Vagina (tissue), 2 donors: ENCODE data around the gene PIGM.

Source experiments
- POLR2A ChIP-seq, 2 donors: fragments of 450-650 bp; IDR thresholded peaks; one replicate each; pipeline ENCODE4 v1.6.1; 2017; ENCODE audit warnings: antibody characterized with exemption in 2 of 2, mild to moderate bottlenecking in 2 of 2, moderate library complexity in 2 of 2
- TF ChIP-seq, protein P1 (sequence below), 3 experiments: fragments of 450-650 bp in 2 of 3; fragments of 200-600 bp in 1 of 3; sonication (generic) in 1 of 3; IDR thresholded peaks; one replicate each; pipeline ENCODE4 v1.5.1; 2017 to 2019; ENCODE audit warnings: antibody characterized with exemption in 3 of 3, mild to moderate bottlenecking in 2 of 3, moderate library complexity in 2 of 3

- TF ChIP-seq, protein P1, sequence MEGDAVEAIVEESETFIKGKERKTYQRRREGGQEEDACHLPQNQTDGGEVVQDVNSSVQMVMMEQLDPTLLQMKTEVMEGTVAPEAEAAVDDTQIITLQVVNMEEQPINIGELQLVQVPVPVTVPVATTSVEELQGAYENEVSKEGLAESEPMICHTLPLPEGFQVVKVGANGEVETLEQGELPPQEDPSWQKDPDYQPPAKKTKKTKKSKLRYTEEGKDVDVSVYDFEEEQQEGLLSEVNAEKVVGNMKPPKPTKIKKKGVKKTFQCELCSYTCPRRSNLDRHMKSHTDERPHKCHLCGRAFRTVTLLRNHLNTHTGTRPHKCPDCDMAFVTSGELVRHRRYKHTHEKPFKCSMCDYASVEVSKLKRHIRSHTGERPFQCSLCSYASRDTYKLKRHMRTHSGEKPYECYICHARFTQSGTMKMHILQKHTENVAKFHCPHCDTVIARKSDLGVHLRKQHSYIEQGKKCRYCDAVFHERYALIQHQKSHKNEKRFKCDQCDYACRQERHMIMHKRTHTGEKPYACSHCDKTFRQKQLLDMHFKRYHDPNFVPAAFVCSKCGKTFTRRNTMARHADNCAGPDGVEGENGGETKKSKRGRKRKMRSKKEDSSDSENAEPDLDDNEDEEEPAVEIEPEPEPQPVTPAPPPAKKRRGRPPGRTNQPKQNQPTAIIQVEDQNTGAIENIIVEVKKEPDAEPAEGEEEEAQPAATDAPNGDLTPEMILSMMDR (IDR thresholded peaks at IDR 0.05): no peak
- no peak for TF ChIP-seq POLR2A (IDR thresholded peaks at IDR 0.05)
These were observed 7.4 kb downstream of the PIGM start for GRCh38 chr1:160024195-160024905.
